Measurements from ENCODE around the gene GPD2. TPM values are rescaled to one million over a fixed set of nuclear protein-coding genes. Genes with fewer than 3 reads are reported as not detected.
A peak's percentile ranks its signal among the peaks of the same experiment; 100 is the strongest.
"Not testable (repeated sequence)": the region's sequence is repeated elsewhere in the genome, so short reads cannot be mapped to it uniquely, and the experiment has no call there.

Gene GPD2
- total and polyA plus RNA-seq, 7 experiments from 2014 or later = 2.9 to 17.1 (median 10.2) TPM

DNA sequence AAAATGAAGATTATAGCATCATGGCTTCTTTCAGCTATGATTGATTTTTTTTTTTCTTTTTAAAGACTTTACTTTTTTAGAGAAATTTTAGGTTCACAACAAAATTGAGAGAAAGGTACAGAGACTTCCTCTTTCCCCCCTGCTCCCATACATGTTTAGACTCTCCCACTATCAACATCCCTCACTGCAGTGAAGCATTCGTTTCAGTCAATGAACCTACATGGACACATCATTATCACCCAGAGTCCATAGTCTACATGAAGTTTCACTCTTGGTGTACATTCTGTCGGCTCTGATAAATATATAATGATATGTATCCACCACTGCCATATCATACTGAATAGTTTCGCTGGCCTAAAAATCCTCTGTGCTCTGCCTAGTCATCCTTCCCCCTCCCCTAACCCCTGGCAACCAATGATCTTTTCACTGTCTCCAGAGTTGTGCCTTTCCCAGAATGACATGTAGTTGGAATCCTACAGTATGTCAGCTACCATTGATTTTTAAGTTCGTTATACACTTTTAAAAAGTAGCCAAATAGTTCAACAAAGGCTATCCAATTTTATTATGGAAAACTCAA is 86.8 kb downstream of the GPD2 start:
- Histone ChIP-seq H3K4me1 (ENCODE audit: control insufficient read depth in 2 of 2, insufficient read depth in 2 of 2, low read length in 2 of 2) (peaks cover 0 to 3% of the 10 kb centered on the region in 2 donors), H3K9me3 (ENCODE audit: control insufficient read depth in 2 of 3, low read length in 3 of 3) (no peaks in the 10 kb centered on the region), H3K27ac (ENCODE audit: low read depth, low read length) (no peak overlapping the region), H3K4me3 (ENCODE audit: low read length) (no peak overlapping the region), H3K27me3 (ENCODE audit: control insufficient read depth in 2 of 2, insufficient read depth in 2 of 2, low read length in 2 of 2) (no peaks in the 10 kb centered on the region), H3K36me3 (ENCODE audit: control insufficient read depth in 2 of 3, insufficient read depth in 3 of 3, low read length in 3 of 3) (no peaks in the 10 kb centered on the region)
- peak overlapping the region in 1 of 9 donors; percentile 31 for H3K27ac Mint-ChIP-seq
- no peaks in the 10 kb centered on the region for H3K4me1 Mint-ChIP-seq
- ChIA-PET CTCF (no interaction called here), POLR2A (no interaction called here)
- H3K36me3 Mint-ChIP-seq = peaks cover 0 to 37% (median 26%) of the 10 kb centered on the region in 5 donors
- H3K9me3 Mint-ChIP-seq = peaks cover 0 to 8% (median 0%) of the 10 kb centered on the region in 11 donors
- H3K27me3 Mint-ChIP-seq = no peaks in the 10 kb centered on the region
- intact Hi-C loops (cut with micrococcal nuclease) = no loop called here
- no peak for ATAC-seq
- no peak for DNase-seq
- no peak overlapping the region for H3K4me3 Mint-ChIP-seq

DNA sequence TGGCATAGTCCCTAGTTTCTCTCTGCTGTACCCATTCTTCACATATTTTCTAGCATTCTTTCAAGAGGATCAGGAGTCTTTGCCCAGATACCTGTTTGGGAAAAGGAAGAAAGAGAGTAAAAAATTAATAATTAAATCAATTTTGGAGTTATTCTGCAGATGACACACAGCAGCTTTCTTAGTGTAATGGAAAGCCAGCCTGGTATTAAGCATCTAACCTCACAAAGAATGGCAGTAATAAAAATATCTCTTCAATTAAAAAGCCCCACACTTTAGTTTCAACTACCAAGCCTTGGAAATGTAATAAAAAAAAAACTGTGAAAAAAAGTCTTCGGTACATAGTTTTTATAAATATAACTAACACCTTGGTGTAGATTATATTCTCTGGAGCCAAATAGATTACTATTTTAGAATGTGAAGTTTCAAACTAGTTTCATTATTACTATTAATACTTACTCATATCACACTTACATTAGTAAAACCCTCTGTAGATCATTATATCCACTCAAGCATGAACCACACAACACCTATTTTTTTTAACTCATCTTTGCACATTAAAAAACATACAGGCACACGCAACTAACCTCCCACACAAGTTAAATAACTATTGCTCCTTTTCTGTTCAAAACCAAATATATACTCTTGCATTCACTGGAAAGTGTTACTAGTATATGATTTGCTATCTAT is 90.9 kb downstream of the GPD2 start:
- H3K9me3 Mint-ChIP-seq = no peaks in the 10 kb centered on the region
- ATAC-seq (no peak), DNase-seq (no peak)
- intact Hi-C loops (cut with micrococcal nuclease) = no loop called here
- no peaks in the 10 kb centered on the region for H3K9me3 ChIP-seq (ENCODE audit: control insufficient read depth in 2 of 3, low read length in 3 of 3)
- ChIA-PET CTCF (no interaction called here), POLR2A (no interaction called here)
- no peak overlapping the region for H3K4me3 Mint-ChIP-seq
- H3K27ac Mint-ChIP-seq = peak overlapping the region in 1 of 9 donors; percentile 6
- H3K4me3 ChIP-seq (ENCODE audit: low read length) = no peak overlapping the region
- H3K36me3 ChIP-seq (ENCODE audit: control insufficient read depth in 2 of 3, insufficient read depth in 3 of 3, low read length in 3 of 3) = no peaks in the 10 kb centered on the region
- no peak overlapping the region for H3K27ac ChIP-seq (ENCODE audit: low read depth, low read length)
- H3K27me3 Mint-ChIP-seq = no peaks in the 10 kb centered on the region
- peaks cover 0 to 3% of the 10 kb centered on the region in 2 donors for H3K4me1 ChIP-seq (ENCODE audit: control insufficient read depth in 2 of 2, insufficient read depth in 2 of 2, low read length in 2 of 2)
- H3K36me3 Mint-ChIP-seq = peaks cover 0 to 19% (median 11%) of the 10 kb centered on the region in 5 donors
- H3K4me1 Mint-ChIP-seq = no peaks in the 10 kb centered on the region
- H3K27me3 ChIP-seq (ENCODE audit: control insufficient read depth in 2 of 2, insufficient read depth in 2 of 2, low read length in 2 of 2) = no peaks in the 10 kb centered on the region

DNA sequence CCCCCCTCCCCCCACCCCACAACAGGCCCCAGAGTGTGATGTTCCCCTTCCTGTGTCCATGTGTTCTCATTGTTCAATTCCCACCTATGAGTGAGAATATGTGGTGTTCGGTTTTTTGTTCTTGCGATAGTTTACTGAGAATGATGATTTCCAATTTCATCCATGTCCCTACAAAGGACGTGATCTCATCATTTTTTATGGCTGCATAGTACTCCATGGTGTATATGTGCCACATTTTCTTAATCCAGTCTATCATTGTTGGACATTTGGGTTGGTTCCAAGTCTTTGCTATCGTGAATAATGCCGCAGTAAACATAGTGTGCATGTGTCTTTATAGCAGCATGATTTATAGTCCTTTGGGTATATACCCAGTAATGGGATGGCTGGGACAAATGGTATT is 92.4 kb downstream of the GPD2 start:
- H3K27me3 Mint-ChIP-seq = not testable (repeated sequence)

DNA sequence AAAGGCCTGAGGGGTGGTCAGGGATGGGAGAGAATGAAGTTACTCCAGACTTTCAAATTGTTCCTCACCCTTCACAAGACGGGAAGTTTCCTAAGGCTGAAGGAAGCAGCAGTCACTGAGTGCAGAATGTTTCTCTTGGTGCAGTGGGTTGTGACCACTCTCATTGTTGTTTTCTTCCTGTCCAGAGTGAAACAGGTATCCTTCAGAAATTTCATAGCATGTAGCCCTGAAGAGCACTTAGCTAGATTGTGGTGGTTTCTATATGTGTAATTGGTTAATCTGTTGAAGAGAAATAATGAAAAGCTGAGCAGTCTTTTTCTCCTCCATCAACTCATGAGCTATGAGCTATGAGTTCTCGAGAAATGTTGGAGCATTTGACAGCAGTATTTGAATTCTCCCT is 96.8 kb downstream of the GPD2 start:
- Mint-ChIP-seq H3K4me1 (peaks cover 0 to 16% (median 5%) of the 10 kb centered on the region in 7 donors), H3K9me3 (no peaks in the 10 kb centered on the region), H3K36me3 (peaks cover 3 to 16% (median 13%) of the 10 kb centered on the region in 5 donors), H3K27me3 (no peaks in the 10 kb centered on the region), H3K4me3 (no peak overlapping the region), H3K27ac (no peak overlapping the region)
- H3K4me3 ChIP-seq (ENCODE audit: low read length) = no peak overlapping the region
- DNase-seq = no peak
- no peaks in the 10 kb centered on the region for H3K36me3 ChIP-seq (ENCODE audit: control insufficient read depth in 2 of 3, insufficient read depth in 3 of 3, low read length in 3 of 3)
- ATAC-seq = no peak
- no peak overlapping the region for H3K27ac ChIP-seq (ENCODE audit: low read depth, low read length)
- H3K27me3 ChIP-seq (ENCODE audit: control insufficient read depth in 2 of 2, insufficient read depth in 2 of 2, low read length in 2 of 2) = no peaks in the 10 kb centered on the region
- no peaks in the 10 kb centered on the region for H3K4me1 ChIP-seq (ENCODE audit: control insufficient read depth in 2 of 2, insufficient read depth in 2 of 2, low read length in 2 of 2)
- ChIA-PET CTCF (interaction anchor here (0.5 kb wide), 1 partner anchor 459 kb away, joined by 3 read pairs; no protein-coding TSS in a partner anchor), POLR2A (no interaction called here)
- H3K9me3 ChIP-seq (ENCODE audit: control insufficient read depth in 2 of 3, low read length in 3 of 3) = no peaks in the 10 kb centered on the region
- intact Hi-C loops (cut with micrococcal nuclease) = no loop called here

More for the DNA sequence above, 92.4 kb downstream of the GPD2 start:
- H3K9me3 ChIP-seq (ENCODE audit: control insufficient read depth in 2 of 3, low read length in 3 of 3); ATAC-seq; H3K9me3 Mint-ChIP-seq; H3K27ac Mint-ChIP-seq; DNase-seq; H3K27ac ChIP-seq (ENCODE audit: low read depth, low read length); H3K4me3 ChIP-seq (ENCODE audit: low read length); H3K4me3 Mint-ChIP-seq; H3K4me1 ChIP-seq (ENCODE audit: control insufficient read depth in 2 of 2, insufficient read depth in 2 of 2, low read length in 2 of 2); H3K36me3 ChIP-seq (ENCODE audit: control insufficient read depth in 2 of 3, insufficient read depth in 3 of 3, low read length in 3 of 3); CTCF ChIA-PET; H3K27me3 ChIP-seq (ENCODE audit: control insufficient read depth in 2 of 2, insufficient read depth in 2 of 2, low read length in 2 of 2); intact Hi-C loops (cut with micrococcal nuclease); POLR2A ChIA-PET; H3K4me1 Mint-ChIP-seq: not testable (repeated sequence)
- H3K36me3 Mint-ChIP-seq = peaks cover 0 to 18% (median 11%) of the 10 kb centered on the region in 5 donors

DNA sequence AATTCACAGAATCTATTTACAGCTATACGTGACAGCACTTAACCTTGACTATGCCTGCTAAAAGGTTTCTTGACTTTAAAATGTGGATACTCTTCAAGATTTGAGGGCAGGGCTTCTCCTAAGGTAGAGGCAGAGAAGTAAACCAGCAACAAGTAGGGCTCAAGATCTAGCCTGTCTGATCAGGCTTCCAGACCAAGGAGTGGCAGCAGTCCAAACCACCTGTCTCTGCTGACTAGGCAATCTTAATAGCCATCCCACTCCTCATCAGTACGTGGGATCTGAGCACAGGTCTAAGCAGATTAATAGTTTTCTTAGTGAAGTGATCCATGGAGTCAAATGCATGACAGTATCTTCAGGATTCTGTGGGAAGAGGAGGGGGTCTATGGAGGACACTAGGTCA is 100.4 kb downstream of the GPD2 start:
- POLR2A ChIA-PET = no interaction called here
- no peaks in the 10 kb centered on the region for H3K4me1 ChIP-seq (ENCODE audit: control insufficient read depth in 2 of 2, insufficient read depth in 2 of 2, low read length in 2 of 2)
- H3K27me3 ChIP-seq (ENCODE audit: control insufficient read depth in 2 of 2, insufficient read depth in 2 of 2, low read length in 2 of 2) = no peaks in the 10 kb centered on the region
- peak overlapping the region in 2 of 9 donors; percentile 5 to 11 for H3K27ac Mint-ChIP-seq
- no peaks in the 10 kb centered on the region for H3K9me3 Mint-ChIP-seq
- no peak for DNase-seq
- intact Hi-C loops (cut with micrococcal nuclease) = no loop called here
- H3K4me1 Mint-ChIP-seq = peaks cover 7 to 24% (median 18%) of the 10 kb centered on the region in 7 donors
- H3K4me3 Mint-ChIP-seq = no peak overlapping the region
- no peaks in the 10 kb centered on the region for H3K27me3 Mint-ChIP-seq
- H3K9me3 ChIP-seq (ENCODE audit: control insufficient read depth in 2 of 3, low read length in 3 of 3) = no peaks in the 10 kb centered on the region
- H3K27ac ChIP-seq (ENCODE audit: low read depth, low read length) = no peak overlapping the region
- H3K4me3 ChIP-seq (ENCODE audit: low read length) = no peak overlapping the region
- no peak for ATAC-seq
- no peaks in the 10 kb centered on the region for H3K36me3 ChIP-seq (ENCODE audit: control insufficient read depth in 2 of 3, insufficient read depth in 3 of 3, low read length in 3 of 3)
- peaks cover 3 to 18% (median 10%) of the 10 kb centered on the region in 5 donors for H3K36me3 Mint-ChIP-seq
- CTCF ChIA-PET = no interaction called here

DNA sequence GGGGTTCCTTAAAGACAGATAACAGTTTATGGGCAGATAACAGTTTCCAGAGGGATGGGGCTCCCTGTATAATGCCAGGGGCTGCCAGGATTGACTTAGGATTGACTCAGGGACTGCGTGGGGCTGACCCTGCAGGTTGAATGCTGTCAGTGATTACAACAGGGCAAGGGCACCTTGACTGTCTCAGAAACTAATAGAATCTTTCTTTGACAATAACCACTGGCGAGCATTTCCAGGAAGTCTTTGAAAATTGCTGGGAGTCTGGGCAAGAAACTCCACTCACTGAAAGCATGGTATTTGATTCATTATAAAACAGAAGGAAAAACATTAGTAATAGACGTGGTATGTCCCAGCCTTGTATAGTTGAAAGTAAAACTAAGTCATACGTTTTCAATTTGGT is 101.0 kb downstream of the GPD2 start:
- H3K27me3 ChIP-seq (ENCODE audit: control insufficient read depth in 2 of 2, insufficient read depth in 2 of 2, low read length in 2 of 2) = no peaks in the 10 kb centered on the region
- no peaks in the 10 kb centered on the region for H3K4me1 ChIP-seq (ENCODE audit: control insufficient read depth in 2 of 2, insufficient read depth in 2 of 2, low read length in 2 of 2)
- DNase-seq (no peak), ATAC-seq (no peak)
- no peak overlapping the region for H3K27ac ChIP-seq (ENCODE audit: low read depth, low read length)
- Mint-ChIP-seq H3K4me1 (peaks cover 7 to 24% (median 18%) of the 10 kb centered on the region in 7 donors), H3K9me3 (no peaks in the 10 kb centered on the region), H3K27ac (peak overlapping the region in 2 of 9 donors; percentile 5 to 11), H3K27me3 (no peaks in the 10 kb centered on the region), H3K36me3 (peaks cover 3 to 18% (median 10%) of the 10 kb centered on the region in 5 donors), H3K4me3 (no peak overlapping the region)
- no peaks in the 10 kb centered on the region for H3K36me3 ChIP-seq (ENCODE audit: control insufficient read depth in 2 of 3, insufficient read depth in 3 of 3, low read length in 3 of 3)
- ChIA-PET POLR2A (no interaction called here), CTCF (no interaction called here)
- no peak overlapping the region for H3K4me3 ChIP-seq (ENCODE audit: low read length)
- no peaks in the 10 kb centered on the region for H3K9me3 ChIP-seq (ENCODE audit: control insufficient read depth in 2 of 3, low read length in 3 of 3)
- intact Hi-C loops (cut with micrococcal nuclease) = no loop called here

DNA sequence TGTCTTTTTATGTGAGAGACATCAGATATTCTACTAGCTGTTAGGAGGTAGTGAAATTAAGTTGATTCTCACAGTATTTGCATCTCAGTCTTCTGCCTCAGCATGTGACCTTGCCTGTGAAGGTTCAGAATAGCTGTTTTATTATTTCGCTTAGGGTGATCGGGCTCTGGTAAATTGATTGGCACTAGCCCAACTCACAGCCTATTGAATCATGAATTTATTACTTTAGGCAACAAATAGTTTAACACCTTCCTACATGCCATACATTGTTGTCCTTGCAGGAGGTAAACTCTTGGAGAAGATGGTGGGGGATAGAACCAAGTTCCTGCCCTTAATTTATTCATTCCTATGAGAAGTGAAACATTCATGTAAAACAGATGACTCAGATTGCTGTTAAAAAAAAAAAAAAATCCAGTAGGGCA is 101.9 kb downstream of the GPD2 start:
- Mint-ChIP-seq H3K36me3 (peaks cover 3 to 21% (median 10%) of the 10 kb centered on the region in 5 donors), H3K4me3 (no peak overlapping the region), H3K27ac (no peak overlapping the region), H3K27me3 (no peaks in the 10 kb centered on the region), H3K9me3 (no peaks in the 10 kb centered on the region), H3K4me1 (peaks cover 7 to 24% (median 18%) of the 10 kb centered on the region in 7 donors)
- ChIA-PET POLR2A (no interaction called here), CTCF (no interaction called here)
- ATAC-seq (no peak), DNase-seq (no peak)
- Histone ChIP-seq H3K4me1 (ENCODE audit: control insufficient read depth in 2 of 2, insufficient read depth in 2 of 2, low read length in 2 of 2) (no peaks in the 10 kb centered on the region), H3K36me3 (ENCODE audit: control insufficient read depth in 2 of 3, insufficient read depth in 3 of 3, low read length in 3 of 3) (no peaks in the 10 kb centered on the region), H3K27me3 (ENCODE audit: control insufficient read depth in 2 of 2, insufficient read depth in 2 of 2, low read length in 2 of 2) (no peaks in the 10 kb centered on the region), H3K9me3 (ENCODE audit: control insufficient read depth in 2 of 3, low read length in 3 of 3) (no peaks in the 10 kb centered on the region), H3K4me3 (ENCODE audit: low read length) (no peak overlapping the region), H3K27ac (ENCODE audit: low read depth, low read length) (no peak overlapping the region)
- intact Hi-C loops (cut with micrococcal nuclease) = no loop called here
